Heart right ventricle (tissue), 16 donors: ENCODE data around the gene MYO1C. TPM values are rescaled to one million over a fixed set of nuclear protein-coding genes. Genes with fewer than 3 reads are reported as not detected.
A peak's percentile ranks its signal among the peaks of the same experiment; 100 is the strongest.
"Not testable (repeated sequence)": the region's sequence is repeated elsewhere in the genome, so short reads cannot be mapped to it uniquely, and the experiment has no call there.

Source experiments
- ATAC-seq, 8 donors: fragments of 200-7000 bp; cut with Tn5 transposase; one replicate each; pipeline ENCODE4 v1.9.1; 2020; ENCODE audit warnings: mild to moderate bottlenecking in 8 of 8, moderate library complexity in 8 of 8, moderate number of reproducible peaks in 1 of 8
- DNase-seq, 2 donors: peaks; one replicate each; pipeline ENCODE4 v3.0.0-alpha.2; 2020
- H3K27ac ChIP-seq, 10 donors: fragments of 200-600 bp; sonication (generic) in 2 of 10; one replicate each; pipeline versions ENCODE4 v1.5.0 to v1.8.0; 2020 to 2022; ENCODE audit warnings: mild to moderate bottlenecking in 3 of 10
- H3K27me3 ChIP-seq, 7 donors: fragments of 200-600 bp; one replicate each; pipeline ENCODE4 v1.8.0; 2021 to 2022; ENCODE audit warnings: mild to moderate bottlenecking in 2 of 7
- H3K36me3 ChIP-seq, 9 donors: fragments of 200-600 bp; sonication (generic) in 1 of 9; one replicate each; pipeline versions ENCODE4 v1.5.0 to v1.8.0; 2020 to 2022; ENCODE audit warnings: mild to moderate bottlenecking in 2 of 9
- H3K4me1 ChIP-seq, 9 donors: fragments of 200-600 bp; sonication (generic) in 1 of 9; one replicate each; pipeline versions ENCODE4 v1.5.0 to v1.8.0; 2020 to 2022; ENCODE audit warnings: mild to moderate bottlenecking in 4 of 9
- H3K4me3 ChIP-seq, 10 donors: fragments of 200-600 bp; sonication (generic) in 2 of 10; one replicate each; pipeline versions ENCODE4 v1.5.0 to v1.8.0; 2020 to 2022; ENCODE audit warnings: mild to moderate bottlenecking in 7 of 10, moderate library complexity in 2 of 10
- H3K9me3 ChIP-seq, 11 donors: fragments of 200-600 bp in 10 of 11; sonication (generic) in 2 of 11; one replicate each; pipeline versions ENCODE4 v1.5.0 to v1.8.0; 2013 to 2022; ENCODE audit warnings: mild to moderate bottlenecking in 2 of 11, control low read depth in 1 of 11, moderate library complexity in 1 of 11
- WGBS, 2 donors: extraction: QIAGEN DNeasy Blood & Tissue Kit; methylation state at CpG; one replicate each; pipeline ENCODE4 v1.1.7; 2013; ENCODE audit warnings: inconsistent platforms in 1 of 2; 5-methylcytosine and 5-hydroxymethylcytosine counted together
- intact Hi-C, 10 donors: fragments of 100-400 bp; cut with DNase I; formaldehyde crosslinking; loops; one replicate each; pipeline versions ENCODE4 v1.11.1 to v1.14.2; 2022
- polyA plus RNA-seq, 2 donors: library from polyadenylated mRNA; stranded (reverse); fragments of 200-250 nt; gene quantifications; one replicate each; pipeline ENCODE4 v1.2.3, GENCODE V29; 2013
- total RNA-seq, 10 donors: library from RNA; stranded (reverse); fragmentation: NEBNext Ultra II Directional in 3 of 10; extraction: Animal tissue kit (Norgen Biotek cat#: 25700) in 3 of 10; gene quantifications; one replicate each; pipeline versions ENCODE4 v1.2.1 to v1.2.4, GENCODE V29; 2021 to 2023
- TF ChIP-seq, protein P1 (sequence below), 9 donors: fragments of 200-600 bp; sonication (generic) in 2 of 9; IDR thresholded peaks; one replicate each; pipeline versions ENCODE4 v1.5.0 to v1.8.0; 2021 to 2022; ENCODE audit warnings: antibody characterized with exemption in 9 of 9, mild to moderate bottlenecking in 5 of 9, moderate library complexity in 1 of 9
- donor health status: Arrhythmogenic right ventricular cardiomyopathy.
- donor health status: ischemic (EF 13 %, LVEDD 7.1; RV severe dilation, severe dysfunction).
- donor health status: healthy with polysubstance abuse.
- donor health status: DM: no; HTN: yes; CAD: no.
- donor health status: DM: no; HTN: no; CAD: no.
- donor health status: ischemic (EF 25% LVEDD 6.9; RV normal size, moderate dysfunction).
- donor health status: ischemic (EF 25% LVEDD 5.7; RV mildly dilated, moderate dysfunction).
- donor health status: healthy.
- donor health status: DM: yes; HTN: yes; CAD: no.
- donor health status: Ischemic cardiomyopathy.
- donor health status: ischemic (EF 35%, LVEDD 5.7; RV mildly dilated, moderate dysfunction).
- donor health status: nonischemic (EF 11% LVEDD 7.7; RV severe dilation, severe dysfunction).
- donor health status: DM: yes; HTN: yes; CAD: no.
- donor health status: PGD.
- donor health status: ischemic (EF 29% LVEDD 5.4; RV normal size, mild dysfunction).
- donor health status: nonischemic (EF 23%, LVEDD 6.1; RV moderate dilation, normal function).

Gene MYO1C
- total and polyA plus RNA-seq, 12 donors: 101 to 229 (median 169) TPM

DNA sequence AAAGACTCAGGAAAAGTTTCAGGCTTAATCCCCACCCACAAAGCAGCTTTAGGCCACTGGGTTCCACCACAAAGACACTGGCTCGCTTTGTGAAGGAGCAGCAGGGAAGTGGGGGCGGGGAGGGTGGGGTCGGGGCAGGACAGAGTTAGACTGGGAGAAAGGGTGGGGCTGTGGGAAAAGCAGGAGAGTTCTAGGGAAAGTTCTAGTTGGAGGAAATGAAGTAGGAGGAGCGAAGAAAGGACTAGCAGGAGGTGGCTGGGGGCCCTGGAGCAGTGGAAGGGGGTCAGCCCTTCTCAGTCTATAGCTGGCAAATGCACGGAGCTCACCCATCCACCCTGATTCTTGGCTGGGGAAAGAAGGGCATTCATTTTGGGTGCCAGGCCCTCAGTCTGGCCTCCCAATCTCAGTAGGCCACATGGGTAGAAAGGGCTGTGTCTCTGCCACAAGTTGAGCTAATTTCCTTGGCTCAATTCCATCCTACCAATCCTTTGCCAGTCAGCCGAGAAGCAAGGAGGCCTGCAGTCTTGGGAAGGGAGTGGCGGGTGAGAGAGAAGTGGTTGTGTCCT is 19.4 kb upstream of the MYO1C start:
- Histone ChIP-seq H3K27me3 (no peaks in the 10 kb centered on the region), H3K4me3 (peak overlapping the region in 1 of 10 donors; percentile 23), H3K9me3 (no peaks in the 10 kb centered on the region), H3K4me1 (peaks cover 29 to 92% (median 65%) of the 10 kb centered on the region in 9 donors), H3K36me3 (peaks cover 0 to 65% (median 0%) of the 10 kb centered on the region in 9 donors), H3K27ac (peak overlapping the region; percentile 78 to 97 (median 85))
- DNase-seq (peak in 1 of 2 donors; percentile 45), ATAC-seq (peak in 5 of 8 donors; percentile 3 to 36 (median 19))
- TF ChIP-seq, protein P1, sequence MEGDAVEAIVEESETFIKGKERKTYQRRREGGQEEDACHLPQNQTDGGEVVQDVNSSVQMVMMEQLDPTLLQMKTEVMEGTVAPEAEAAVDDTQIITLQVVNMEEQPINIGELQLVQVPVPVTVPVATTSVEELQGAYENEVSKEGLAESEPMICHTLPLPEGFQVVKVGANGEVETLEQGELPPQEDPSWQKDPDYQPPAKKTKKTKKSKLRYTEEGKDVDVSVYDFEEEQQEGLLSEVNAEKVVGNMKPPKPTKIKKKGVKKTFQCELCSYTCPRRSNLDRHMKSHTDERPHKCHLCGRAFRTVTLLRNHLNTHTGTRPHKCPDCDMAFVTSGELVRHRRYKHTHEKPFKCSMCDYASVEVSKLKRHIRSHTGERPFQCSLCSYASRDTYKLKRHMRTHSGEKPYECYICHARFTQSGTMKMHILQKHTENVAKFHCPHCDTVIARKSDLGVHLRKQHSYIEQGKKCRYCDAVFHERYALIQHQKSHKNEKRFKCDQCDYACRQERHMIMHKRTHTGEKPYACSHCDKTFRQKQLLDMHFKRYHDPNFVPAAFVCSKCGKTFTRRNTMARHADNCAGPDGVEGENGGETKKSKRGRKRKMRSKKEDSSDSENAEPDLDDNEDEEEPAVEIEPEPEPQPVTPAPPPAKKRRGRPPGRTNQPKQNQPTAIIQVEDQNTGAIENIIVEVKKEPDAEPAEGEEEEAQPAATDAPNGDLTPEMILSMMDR (IDR thresholded peaks at IDR 0.05): no peak
- WGBS, 2 donors: 37% methylated on average over 7 of the region's 7 CpGs
- intact Hi-C loops: loop anchor here in 9 of 10 donors (2.0 to 10.0 kb wide), 13 partner anchors 17 to 250 kb away; partner anchors contain the start of genes CRK (in 4 of the 9), MYO1C (in 3 of the 9), BHLHA9 (in 2 of the 9) and TRARG1 (in 2 of the 9)

DNA sequence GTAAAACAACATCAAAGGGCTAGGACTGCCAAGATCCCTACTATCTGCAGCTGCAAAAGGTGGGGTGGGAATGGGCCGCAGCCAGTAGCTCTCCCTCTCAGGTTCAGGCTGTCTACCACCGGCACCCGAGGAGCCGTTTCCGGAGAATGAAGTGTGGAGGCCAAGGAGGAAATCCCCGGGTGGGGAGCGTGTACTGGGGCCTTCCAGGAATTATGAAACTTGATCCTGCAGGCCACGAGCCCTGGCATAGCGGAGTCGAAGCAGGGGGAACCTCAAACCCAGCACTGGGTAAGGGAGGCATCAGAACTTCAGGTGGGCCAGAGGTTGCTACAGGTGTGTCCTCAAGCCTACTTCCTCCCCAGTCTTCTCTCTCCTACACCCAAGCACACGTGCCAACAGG is 18.8 kb upstream of the MYO1C start:
- peak overlapping the region; percentile 78 to 97 (median 85) for H3K27ac ChIP-seq
- TF ChIP-seq, protein P1 (IDR thresholded peaks at IDR 0.05): no peak
- peaks cover 0 to 70% (median 0%) of the 10 kb centered on the region in 9 donors for H3K36me3 ChIP-seq
- peaks cover 30 to 97% (median 66%) of the 10 kb centered on the region in 9 donors for H3K4me1 ChIP-seq
- H3K4me3 ChIP-seq: peak overlapping the region in 1 of 10 donors; percentile 23
- DNase-seq (peak; percentile 48 to 72), ATAC-seq (peak; percentile 5 to 71 (median 55))
- no peaks in the 10 kb centered on the region for H3K9me3 ChIP-seq
- intact Hi-C loops: loop anchor here in 9 of 10 donors (2.0 to 10.0 kb wide), 11 partner anchors 16 to 249 kb away; partner anchors contain the start of genes CRK (in 4 of the 9), MYO1C (in 3 of the 9), BHLHA9 (in 2 of the 9) and TRARG1 (in 2 of the 9)
- 26% methylated on average over 11 of the region's 11 CpGs for WGBS, 2 donors
- H3K27me3 ChIP-seq: no peaks in the 10 kb centered on the region

DNA sequence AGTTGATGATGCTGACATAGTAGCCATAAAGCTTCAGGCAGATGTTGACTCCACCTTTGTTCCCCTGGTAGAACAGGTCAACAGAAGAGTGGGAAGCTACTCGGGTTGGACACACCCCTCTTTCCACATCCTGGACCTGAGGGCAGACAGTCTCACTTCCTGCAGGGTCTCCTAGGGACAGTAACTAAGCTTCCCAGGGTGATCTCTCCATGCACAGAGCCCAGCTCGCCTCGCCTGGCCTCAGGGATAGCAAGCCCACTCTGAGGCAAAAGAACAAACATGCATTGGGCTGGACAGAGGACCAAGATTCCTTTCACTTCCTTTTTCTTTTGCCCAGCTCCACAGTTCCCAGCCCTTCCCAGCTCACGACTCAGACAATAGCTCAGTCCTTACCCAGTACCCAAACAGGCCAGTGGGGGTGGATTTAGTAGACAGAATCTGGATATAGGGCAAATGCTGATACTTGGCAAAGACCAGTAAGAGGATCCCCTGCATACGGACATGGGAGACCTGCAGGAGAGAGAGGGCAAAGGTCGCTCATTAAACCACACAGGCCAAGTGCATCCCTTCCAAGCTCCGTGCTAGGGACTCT is 16.9 kb upstream of the MYO1C start:
- Histone ChIP-seq H3K27ac (peak overlapping the region in 6 of 10 donors; percentile 78 to 97 (median 86)), H3K4me3 (no peak overlapping the region), H3K4me1 (peaks cover 30 to 97% (median 73%) of the 10 kb centered on the region in 9 donors), H3K9me3 (no peaks in the 10 kb centered on the region), H3K27me3 (no peaks in the 10 kb centered on the region), H3K36me3 (peaks cover 0 to 89% (median 0%) of the 10 kb centered on the region in 9 donors)
- WGBS, 2 donors: 71 to 76% methylated on average over 7 of the region's 7 CpGs
- TF ChIP-seq, protein P1 (IDR thresholded peaks at IDR 0.05): no peak
- intact Hi-C loops: no loop called here
- no peak for DNase-seq
- ATAC-seq: no peak

DNA sequence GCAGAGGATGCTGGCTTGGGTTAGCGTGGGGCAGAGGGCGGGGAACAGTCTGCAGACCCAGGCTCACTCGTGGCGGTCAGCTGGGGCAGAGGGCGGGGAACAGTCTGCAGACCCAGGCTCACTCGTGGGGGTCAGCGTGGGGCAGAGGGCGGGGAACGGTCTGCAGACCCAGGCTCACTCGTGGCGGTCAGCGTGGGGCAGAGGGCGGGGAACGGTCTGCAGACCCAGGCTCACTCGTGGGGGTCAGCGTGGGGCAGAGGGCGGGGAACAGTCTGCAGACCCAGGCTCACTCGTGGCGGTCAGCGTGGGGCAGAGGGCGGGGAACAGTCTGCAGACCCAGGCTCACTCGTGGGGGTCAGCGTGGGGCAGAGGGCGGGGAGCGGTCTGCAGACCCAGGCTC is 16.2 kb upstream of the MYO1C start:
- H3K27me3 ChIP-seq, H3K4me3 ChIP-seq, ATAC-seq, H3K9me3 ChIP-seq, DNase-seq, intact Hi-C loops: not testable (repeated sequence)
- WGBS, 2 donors: 90 to 95% methylated on average over 16 to 20 of the region's 25 CpGs
- Histone ChIP-seq H3K4me1 (peaks cover 30 to 97% (median 72%) of the 10 kb centered on the region in 9 donors), H3K36me3 (peaks cover 0 to 89% (median 0%) of the 10 kb centered on the region in 9 donors), H3K27ac (peak overlapping the region in 2 of 10 donors; percentile 6 to 25)
